Stimulated activated CD8-positive, alpha-beta memory T cell treated with anti-CD3 and anti-CD28 coated beads, Interleukin-4, amount 100 ng/mL, for 1 hour (primary cell): ENCODE measurements around the gene NTNG1.

Source experiments
- DNase-seq, 2 donors: peaks; one replicate each; pipeline ENCODE4 v3.0.0-alpha.2; 2020; ENCODE audit warnings: low read depth in 2 of 2, low spot score in 1 of 2

NTNG1 gene

DNA sequence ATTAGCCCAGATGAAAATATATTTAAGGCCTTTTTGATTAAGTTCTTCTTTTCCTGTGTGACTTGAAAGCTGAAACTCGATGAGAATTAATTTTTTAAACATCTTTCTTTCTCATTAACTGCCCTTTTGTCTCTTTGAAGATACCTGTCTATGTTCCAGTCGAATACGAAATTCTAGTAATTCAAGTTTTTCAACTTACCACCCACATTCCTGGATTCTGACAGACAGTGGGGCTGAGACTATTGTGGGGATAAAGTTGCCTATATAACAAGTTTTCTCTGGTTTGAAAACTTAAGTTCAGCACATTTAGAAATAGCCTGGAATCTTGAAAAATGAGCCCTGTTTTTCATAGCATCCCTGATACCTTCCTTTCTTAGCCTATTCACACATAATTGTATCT, 114.6 kb downstream of the NTNG1 start:
- no peak for DNase-seq

DNA sequence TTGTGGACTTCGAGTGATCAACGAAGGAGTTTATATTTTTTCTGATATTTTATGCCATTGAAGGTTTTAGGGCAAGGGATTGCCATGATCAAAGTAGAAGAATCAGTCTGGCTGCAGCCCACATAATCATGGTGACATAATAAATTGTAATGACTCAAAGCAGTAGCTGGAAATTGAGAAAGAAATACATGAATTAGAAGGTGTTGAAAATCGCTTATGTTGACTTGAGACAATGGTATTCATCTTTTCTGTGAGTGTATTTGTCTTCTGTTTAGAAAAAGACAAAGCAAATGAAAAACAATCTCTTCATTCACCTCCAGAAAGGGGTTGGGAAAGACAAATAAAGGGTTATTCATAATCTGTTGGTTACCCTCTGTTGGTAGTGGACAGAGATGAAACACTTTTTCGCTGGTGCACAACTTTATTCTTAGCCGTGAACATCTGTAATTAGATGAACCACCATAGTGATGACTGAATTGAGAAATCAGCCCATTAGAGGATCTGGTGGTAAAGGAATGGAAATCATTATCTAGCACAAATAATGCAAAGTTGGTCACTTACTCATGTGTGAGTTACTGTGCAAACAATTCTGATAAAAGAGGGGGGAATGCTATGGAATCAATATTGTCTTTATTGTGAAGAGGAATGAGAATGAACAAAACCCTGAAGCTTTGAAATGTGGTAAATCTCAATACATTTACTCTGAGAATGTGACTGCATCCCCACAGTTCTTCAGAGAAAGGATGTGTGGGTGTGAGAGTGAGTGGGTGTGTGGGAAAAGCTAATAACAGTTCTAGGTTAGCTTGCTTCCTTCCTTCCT, 121.8 kb downstream of the NTNG1 start:
- DNase-seq, result no peak

DNA sequence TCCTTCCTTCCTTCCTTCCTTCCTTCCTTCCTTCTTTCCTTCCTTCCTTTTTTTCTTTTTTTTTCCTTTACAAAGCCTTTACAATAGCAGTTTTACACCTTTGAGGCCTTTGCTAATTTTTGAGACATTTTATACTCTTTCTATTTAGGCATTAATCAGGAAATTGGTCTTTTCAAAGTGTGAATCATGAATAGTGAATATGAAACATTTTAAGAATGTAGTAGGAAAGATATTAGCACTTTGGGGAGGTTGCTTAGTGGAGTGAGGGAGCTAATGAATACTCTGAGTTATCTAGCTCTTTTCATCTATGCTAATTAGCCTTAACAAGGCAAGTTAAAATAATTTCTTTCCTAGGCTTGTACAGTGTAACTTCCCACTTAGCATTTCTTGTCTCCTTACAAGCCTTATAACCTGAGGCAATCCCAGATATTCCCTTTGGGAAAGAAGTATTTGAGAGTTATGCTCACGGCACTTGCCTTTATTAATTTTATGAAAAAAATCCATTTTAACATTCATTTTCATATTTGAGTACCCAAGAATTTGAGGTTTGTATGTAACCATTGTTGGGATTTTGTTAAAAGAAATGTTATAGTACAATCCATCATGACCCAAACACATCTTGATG, 122.6 kb downstream of the NTNG1 start:
- no peak for DNase-seq

DNA sequence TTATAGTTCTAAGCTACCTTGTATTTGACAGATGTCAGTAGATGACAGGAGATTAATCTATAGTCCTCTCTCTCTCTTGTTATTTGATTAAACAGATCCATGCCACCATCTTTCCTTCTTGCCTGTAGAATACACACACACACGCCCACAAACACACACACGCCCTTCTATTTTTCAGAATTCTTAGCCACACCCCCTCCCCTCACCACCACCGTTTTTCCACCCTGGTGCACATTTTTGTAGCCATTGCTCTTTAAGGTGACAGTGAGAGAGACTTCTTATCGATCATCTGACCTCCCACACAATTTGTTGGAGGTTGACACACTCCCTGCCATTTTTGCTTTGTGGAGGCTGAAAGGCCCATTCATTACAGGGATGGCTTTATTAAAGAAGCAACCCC, 123.2 kb downstream of the NTNG1 start:
- DNase-seq, result no peak

DNA sequence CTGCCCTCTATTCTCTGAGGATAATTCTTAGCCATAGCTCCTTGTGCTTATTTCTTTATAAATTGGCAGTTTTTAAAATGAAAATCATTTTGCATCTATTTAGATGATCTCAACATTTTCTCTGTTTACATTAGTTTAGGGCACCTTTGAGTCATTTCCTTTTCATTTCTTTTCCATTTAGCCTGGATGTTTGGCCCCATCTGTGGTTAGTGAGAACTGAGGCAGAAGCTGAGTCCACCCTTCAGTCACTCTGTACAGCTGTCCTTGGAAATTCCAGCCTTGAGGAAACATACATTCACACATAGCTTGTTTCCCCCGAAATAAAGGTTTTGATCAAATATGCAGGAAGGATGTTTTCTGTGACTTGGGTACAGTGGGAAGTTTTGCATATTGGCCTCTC, 123.7 kb downstream of the NTNG1 start:
- DNase-seq, result no peak

DNA sequence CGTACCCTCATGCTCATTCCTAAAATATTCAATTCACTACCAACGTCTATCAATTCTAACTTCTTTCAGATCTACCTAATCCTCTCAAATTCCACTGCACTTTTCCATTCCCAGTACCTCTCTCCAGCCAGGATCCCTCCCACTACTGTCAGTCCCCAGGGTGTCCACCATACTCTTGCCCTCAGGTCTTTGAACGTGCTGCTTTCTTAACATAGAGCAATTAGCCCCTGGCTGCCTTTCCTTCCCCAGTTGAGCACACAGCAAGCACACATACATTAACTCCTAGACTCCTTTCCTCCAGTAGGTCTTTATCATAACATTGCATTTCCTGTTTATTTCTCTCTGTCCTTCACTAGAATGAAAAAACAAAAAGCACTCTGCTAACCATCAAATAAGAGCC, 126.7 kb downstream of the NTNG1 start:
- DNase-seq, result no peak

DNA sequence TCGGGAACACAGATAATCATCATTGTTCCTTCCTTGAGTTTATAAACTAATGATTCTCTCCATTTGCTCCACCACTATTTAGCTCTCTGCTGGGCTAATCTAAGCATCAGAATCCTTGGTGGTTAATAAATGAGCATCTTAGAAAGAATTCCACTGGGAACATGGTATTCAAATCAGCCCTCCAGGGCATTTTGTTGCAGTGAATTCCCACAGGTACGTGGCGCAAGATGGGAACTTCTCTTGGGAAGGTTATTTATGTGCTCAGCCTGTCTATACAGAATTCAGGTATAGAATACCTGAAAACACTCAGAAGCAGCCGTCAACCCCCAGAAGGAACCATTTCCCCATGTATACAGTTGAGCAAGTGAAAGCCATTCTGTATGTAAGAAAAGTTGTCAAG, 131.5 kb downstream of the NTNG1 start:
- DNase-seq, result no peak

DNA sequence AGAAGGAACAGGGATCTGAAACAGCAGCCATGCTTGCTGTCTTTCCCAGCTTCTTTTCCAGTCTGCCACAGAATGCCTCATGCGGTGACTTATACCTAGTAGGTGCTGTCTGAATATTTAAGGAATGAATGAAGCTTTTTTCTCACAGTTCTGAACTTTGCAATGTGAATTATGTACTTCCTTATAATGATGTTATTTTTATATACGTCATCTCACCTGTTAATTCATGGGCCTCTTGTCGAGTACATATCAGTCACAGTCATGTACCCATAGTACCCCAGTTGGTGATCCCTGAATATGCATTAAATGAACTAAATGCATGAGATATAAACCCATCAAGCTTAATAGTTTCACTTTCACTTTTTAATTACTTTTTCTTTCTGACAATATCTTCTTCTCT, 132.7 kb downstream of the NTNG1 start:
- DNase-seq, result no peak

DNA sequence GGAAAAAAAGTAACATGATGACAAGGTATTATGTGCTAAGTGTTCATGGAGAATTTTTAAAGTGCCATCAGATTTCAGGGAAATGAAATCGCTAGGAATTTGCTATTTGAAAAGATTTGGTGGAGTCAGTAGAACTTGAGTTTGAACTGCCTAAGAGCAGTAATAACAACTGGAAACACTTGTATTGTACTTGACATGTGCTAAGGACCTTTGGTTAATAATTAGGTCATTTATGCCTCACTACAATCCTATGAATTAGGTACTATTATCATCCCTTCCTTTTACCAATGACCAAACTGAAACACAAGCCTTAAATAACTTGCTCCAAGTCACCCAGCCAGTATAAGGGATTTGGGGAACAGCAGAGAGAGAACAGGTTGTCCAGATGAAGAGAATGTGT, 133.4 kb downstream of the NTNG1 start:
- no peak for DNase-seq

DNA sequence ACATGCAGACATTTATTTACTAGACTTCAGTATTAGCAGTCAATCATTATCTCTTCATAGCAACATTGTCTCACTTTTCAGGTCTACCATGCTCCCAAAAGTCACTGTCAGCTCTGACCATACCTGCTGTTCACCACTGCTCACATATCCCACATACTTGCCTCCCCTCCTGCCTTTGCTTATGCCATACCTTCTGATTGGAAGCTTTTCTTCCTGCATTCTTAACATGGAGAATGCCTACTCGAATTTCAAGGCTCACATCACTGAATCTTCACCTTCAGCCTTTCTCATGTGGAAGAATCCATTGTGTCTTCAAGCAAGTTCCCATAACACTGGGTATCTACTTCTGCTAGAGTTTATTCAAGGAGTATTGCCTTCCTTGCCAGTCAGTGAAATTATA, 135.4 kb downstream of the NTNG1 start:
- no peak for DNase-seq

DNA sequence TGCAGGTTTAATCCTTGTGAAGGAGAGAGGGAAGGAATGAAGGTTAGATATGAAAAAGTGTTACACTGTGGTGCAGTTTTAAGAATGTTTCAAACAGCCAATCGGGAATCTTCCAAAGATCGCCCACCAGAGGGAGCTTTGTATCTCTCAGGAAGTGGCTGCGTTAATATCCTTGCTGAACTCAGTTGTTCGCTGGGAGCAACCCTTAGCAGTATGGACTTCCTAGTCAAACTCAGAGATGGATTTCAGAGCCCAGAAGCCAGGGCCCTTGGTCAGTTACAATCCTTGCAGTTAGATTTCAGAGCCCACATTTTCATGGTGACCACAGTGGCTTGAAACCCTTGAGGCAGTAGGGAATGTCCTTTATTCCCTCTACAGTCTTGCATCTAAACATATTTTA, 136.2 kb downstream of the NTNG1 start:
- DNase-seq, result no peak

DNA sequence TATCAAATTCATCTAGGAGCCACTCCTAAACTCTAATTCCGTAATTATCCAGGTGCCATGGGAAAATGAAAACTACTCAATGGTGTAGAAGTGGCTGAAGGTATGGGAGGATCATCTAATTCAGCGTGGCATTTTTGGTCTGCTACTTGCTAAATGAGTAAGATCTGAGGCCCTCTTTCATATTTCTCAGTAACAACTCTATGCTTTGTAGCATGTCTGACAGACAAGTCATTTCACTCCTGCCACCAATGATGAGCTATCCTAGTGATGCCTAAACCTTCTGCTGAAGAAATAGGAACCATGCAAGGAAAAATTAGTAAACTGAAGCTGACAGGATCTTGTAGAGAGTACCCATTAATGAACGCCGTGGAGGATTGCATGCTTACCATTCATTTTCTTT, 145.3 kb downstream of the NTNG1 start:
- DNase-seq, result no peak

DNA sequence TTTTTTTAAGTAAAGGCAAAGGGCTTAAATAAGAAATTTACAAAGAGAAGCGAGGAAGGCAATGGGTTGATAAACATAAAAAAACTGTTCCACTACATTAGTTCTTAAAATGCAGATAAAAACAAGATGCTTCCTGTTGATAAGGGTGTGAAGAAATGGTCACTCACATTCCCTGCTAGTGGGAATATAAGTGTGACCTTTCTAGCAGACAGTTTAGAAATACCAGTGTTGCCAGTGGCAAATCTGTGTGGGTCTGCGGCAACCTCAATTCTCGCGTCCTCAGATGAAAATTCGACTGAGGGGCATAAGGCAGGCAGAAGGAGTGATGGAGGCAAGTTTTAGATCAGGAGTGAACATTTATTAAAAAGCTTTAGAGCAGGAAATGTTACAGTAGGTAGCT, 151.1 kb downstream of the NTNG1 start:
- DNase-seq, result no peak

DNA sequence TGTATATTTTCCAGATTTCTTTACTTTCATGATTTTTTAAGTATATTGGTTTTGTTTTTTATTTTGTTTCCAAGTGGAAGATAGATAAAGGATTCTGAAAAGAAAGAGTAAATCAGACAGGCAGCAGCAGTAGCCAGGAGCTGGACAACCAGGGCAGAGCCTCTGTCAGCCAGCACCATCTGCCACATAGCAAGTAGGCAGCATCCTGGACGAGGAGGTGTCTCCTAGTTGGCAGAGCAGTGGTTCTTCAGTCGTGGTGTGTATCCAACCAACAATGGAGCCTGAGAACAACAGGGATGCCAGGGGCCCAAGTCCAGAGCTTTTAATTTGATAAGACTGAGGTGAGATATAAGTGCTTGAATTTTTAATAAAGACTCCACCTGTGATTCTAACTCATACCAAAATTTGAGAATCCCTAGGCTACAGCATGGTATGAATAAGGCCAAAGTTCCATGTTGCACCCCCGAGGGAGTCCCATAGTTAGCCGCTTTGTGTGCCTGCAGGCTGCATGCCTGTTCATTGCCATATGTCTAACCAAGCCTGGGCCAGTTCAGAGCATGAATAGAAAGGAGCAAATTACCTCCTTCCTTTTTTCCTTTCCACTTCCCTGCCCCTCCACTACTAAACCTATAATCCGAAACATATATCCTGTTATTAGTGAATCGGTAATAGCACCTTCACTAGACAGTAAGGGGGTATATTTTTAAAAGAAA, 153.2 kb downstream of the NTNG1 start:
- DNase-seq, result no peak

DNA sequence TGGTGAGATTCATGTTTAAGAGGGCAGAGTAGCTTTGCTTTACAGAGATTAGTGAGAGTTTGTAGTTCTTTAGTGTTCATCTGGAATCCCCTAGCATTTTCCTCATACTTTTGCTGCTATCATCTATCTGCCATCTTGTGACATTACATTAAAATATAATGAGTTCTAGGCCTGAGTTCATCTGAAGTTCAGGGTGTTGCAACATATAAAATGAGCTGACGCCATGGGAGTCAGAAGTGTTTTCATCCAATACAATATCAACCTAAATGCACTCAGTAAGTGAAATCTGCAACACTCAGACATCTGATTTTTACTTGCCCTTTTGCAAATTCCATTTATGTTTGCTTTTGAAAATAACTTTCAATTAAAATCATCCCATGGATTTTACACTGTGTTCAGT, 153.8 kb downstream of the NTNG1 start:
- no peak for DNase-seq

DNA sequence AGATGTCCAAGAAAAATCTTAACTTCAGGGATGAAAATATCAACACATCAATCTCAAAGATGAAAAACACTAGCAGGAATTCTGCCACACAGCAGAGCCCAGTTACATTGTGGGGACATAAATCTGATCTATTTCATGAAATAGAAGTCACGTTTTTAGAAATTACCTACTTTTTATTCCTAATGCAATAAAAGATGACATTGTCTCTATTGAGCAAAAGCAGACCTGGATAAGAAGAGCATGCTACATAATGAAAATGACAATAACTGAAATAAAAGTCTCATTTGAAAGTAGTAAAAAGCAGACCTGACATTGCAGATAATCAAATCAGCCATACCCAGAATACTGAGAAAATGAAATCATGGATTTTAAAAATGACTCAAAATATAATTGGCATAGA, 156.8 kb downstream of the NTNG1 start:
- DNase-seq, result no peak

DNA sequence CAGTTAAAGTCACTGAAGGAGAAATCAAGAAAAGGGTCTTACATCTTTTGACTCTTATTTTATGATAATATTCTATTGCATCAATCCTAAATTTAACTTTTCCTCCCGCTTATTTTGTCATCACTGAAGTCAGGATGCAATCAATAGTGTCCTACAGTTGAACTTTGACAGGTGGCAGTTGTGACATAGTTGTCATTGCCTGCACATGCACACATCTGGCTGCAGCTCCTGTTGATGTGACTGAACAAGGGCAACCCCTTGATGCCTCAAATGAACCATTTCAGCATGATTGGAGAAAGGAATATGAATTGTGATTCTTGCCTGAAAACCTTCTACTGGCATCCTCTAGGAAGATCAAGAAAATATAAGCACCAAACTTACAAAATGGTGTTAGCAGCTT, 157.7 kb downstream of the NTNG1 start:
- no peak for DNase-seq

DNA sequence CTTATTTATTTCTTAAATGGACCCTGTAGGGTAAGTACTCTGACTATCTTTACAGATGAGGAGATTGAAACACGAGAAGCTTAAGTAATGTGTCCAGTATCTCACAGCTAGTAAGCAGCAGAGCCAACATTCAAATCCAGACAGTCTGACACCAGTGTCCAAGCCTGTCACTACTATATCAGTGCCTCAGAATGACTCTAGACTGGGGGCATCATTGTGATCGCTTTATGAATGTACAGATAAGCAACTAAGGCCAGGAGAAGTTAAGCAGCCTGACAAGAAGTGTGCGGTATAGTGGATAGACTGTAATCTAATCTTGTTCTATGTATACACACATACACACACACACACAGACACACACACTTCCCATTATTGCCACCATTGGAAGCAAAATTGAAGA, 158.7 kb downstream of the NTNG1 start:
- no peak for DNase-seq

DNA sequence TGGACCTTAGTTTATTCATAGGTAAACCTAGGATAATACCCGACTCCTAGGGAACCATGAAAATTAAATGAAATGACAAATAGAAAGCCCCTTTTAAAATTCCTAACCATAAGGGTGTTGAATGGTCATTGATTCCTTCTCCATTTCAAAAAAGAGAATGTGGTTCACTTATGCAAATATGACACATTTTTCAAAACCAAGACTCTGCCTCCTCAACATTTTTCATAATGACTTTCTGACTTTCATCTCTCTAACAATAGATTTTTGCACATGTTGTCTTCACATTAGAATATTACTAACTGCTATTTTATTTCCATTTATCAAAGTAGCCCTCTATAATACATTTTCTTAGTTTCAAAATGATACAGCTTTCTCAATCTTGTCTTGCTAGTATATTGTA, 169.1 kb downstream of the NTNG1 start:
- no peak for DNase-seq

DNA sequence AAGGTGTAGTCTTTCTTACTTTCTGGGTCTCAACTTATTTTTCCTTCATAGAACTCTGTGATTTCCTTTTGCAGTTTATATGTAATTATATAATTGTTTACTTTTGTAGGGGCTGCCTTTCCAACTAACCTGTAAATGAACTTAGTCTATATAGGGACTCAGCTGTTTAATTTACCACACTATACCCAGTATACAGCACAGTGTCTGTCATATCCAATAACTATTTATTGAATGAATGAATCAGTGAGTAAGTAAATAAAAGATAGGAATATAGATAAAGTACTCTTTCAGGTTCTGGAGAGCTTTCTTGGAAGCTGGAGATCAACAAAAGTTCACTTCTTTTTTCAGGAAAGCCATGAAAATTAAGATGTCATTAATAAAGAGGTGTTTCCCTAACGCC, 174.8 kb downstream of the NTNG1 start:
- DNase-seq, result no peak

DNA sequence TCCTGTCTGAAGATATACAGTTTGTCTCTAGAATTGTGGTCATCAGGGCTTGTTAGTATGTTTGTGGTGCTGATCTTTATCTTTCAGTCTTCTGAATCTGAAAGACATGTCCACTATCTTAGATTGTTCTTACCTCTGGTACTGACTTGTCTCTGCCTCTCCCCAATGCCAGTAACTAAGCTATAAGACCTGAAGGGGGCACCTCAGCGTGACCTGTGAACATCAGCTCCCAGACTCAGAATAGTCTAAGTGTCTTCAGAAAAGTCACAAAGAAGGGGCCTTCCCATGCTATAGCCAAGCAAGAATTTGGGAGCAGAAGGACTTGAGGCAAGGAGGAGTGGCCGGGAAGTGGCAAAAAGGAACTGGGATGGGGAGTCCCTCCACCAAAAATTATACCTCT, 178.1 kb downstream of the NTNG1 start:
- DNase-seq, result no peak

DNA sequence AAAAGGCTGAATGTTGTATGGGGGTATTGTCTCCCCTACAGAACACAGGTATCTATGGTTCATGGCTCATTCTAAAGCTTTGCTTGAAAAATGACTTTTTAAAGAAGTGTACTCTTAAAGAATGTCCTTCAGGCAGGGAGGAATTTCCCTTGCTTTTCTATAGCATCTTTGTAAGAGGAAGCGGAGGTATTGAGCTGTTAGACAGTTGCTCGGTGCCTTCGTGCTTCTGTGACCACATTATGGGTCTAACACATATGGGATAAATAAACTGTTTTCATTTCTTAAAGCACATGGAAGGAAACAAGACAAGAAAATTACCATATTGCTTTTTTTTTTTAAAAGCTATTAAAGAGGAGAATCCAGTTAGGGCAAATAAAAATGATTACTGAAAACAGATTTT, 182.9 kb downstream of the NTNG1 start:
- no peak for DNase-seq
